Natural killer cell (primary cell): ENCODE results near the gene REC114. TPM values are rescaled to one million over a fixed set of nuclear protein-coding genes. Genes with fewer than 3 reads are reported as not detected.
A peak's percentile ranks its signal among the peaks of the same experiment; 100 is the strongest.

Source experiments
- ATAC-seq, 3 donors: fragments of 150-1000 bp in 2 of 3; fragments of 200-7000 bp in 1 of 3; cut with Tn5 transposase; 1 replicate in 1 of 3; 2 replicates in 2 of 3; pipeline ENCODE4 v1.10.0; 2021; ENCODE audit warnings: mild to moderate bottlenecking in 2 of 3, moderate library complexity in 2 of 3
- DNase-seq, 2 donors: peaks; one replicate each; pipeline versions ENCODE4 v3.0.0 to v3.0.0-alpha.2; 2013 to 2021; ENCODE audit warnings: mixed read lengths in 1 of 2
- H3K27ac ChIP-seq: one replicate; pipeline ENCODE4 v1.5.1; 2013; ENCODE audit warnings: mild to moderate bottlenecking, low read length
- H3K27me3 ChIP-seq: one replicate; pipeline ENCODE4 v1.6.1; 2013; ENCODE audit warnings: low read length; ENCODE audit not compliant: control insufficient read depth, insufficient read depth
- H3K36me3 ChIP-seq: one replicate; pipeline ENCODE4 v1.6.1; 2013; ENCODE audit warnings: low read length; ENCODE audit not compliant: control insufficient read depth, insufficient read depth
- H3K4me1 ChIP-seq: one replicate; pipeline ENCODE4 v1.6.1; 2013; ENCODE audit warnings: low read length; ENCODE audit not compliant: control insufficient read depth, insufficient read depth
- H3K4me3 ChIP-seq: one replicate; pipeline ENCODE4 v1.5.1; 2013; ENCODE audit warnings: low read length
- H3K9me3 ChIP-seq: one replicate; pipeline ENCODE4 v1.6.1; 2013; ENCODE audit warnings: low read length; ENCODE audit not compliant: control insufficient read depth, insufficient read depth
- H3K27ac Mint-ChIP-seq, 2 donors: one replicate each; pipeline ENCODE4 v1.8.0; 2022; ENCODE audit warnings: mild to moderate bottlenecking in 2 of 2, mixed read lengths in 2 of 2, moderate library complexity in 1 of 2
- H3K27me3 Mint-ChIP-seq, 2 donors: one replicate each; pipeline ENCODE4 v1.8.0; 2022; ENCODE audit warnings: low read depth in 2 of 2, mixed read lengths in 2 of 2
- H3K36me3 Mint-ChIP-seq: one replicate; pipeline ENCODE4 v1.8.0; 2022; ENCODE audit warnings: mixed read lengths
- H3K4me1 Mint-ChIP-seq, 2 donors: one replicate each; pipeline ENCODE4 v1.8.0; 2022; ENCODE audit warnings: mixed read lengths in 2 of 2
- H3K4me3 Mint-ChIP-seq: one replicate; pipeline ENCODE4 v1.8.0; 2022; ENCODE audit warnings: mild to moderate bottlenecking, moderate library complexity, mixed read lengths
- H3K9me3 Mint-ChIP-seq, 2 donors: one replicate each; pipeline ENCODE4 v1.8.0; 2022; ENCODE audit warnings: mixed read lengths in 2 of 2
- WGBS: methylation state at CpG from one replicate; pipeline ENCODE4 v1.1.7; 2013; ENCODE audit warnings: missing lambda C conversion rate; ENCODE audit not compliant: insufficient coverage; 5-methylcytosine and 5-hydroxymethylcytosine counted together
- intact Hi-C: fragments of 100-400 bp; cut with micrococcal nuclease; formaldehyde crosslinking; loops from one replicate; pipeline ENCODE4 v1.14.2; 2022
- total RNA-seq, 4 donors: library from RNA; stranded (reverse); fragments of 120-200 nt in 1 of 4; gene quantifications; one replicate each; pipeline versions ENCODE4 v1.2.3 to v1.2.4, GENCODE V29; 2013 to 2022
- TF ChIP-seq, protein P1 (sequence below): fragments of 200-600 bp; IDR thresholded peaks from one replicate; pipeline ENCODE4 v1.8.0; 2022; ENCODE audit warnings: antibody characterized with exemption

Gene REC114
- total RNA-seq, 3 donors from 2014 or later (not counting 1 experiment from before 2014, with no cell fraction given), result not detected

DNA sequence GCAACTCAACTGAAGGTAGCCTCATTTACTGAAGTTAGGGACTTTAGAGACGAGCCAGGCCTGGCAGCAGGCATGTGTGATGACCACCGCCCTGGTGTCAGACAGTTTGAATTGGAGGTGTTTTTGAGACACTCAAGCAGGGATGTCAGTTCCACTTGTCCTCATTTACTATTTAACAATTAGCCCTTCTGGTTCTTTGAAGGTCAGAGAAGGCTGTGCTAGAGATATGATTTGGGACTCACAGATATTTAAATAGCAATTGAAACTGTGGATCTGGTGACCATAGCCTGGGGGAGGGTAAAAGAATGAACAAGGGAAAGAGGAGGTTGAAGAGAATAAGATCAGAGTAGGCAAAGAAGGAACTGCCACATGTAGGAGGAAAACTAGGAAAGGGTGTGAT, 74.6 kb downstream of the REC114 start:
- Histone ChIP-seq H3K9me3 (no peaks in the 10 kb centered on the region), H3K27me3 (peaks cover 2% of the 10 kb centered on the region), H3K4me1 (peaks cover 6% of the 10 kb centered on the region), H3K36me3 (no peaks in the 10 kb centered on the region), H3K27ac (no peak overlapping the region), H3K4me3 (no peak overlapping the region)
- H3K4me3 Mint-ChIP-seq, result peak overlapping the region; percentile 32
- ATAC-seq (no peak), DNase-seq (no peak)
- intact Hi-C loops, result no loop called here
- 58% methylated on average over 1 of the region's 2 CpGs for WGBS
- H3K27ac Mint-ChIP-seq, result peak overlapping the region; percentile 2 to 70
- H3K9me3 Mint-ChIP-seq, result no peaks in the 10 kb centered on the region
- TF ChIP-seq, protein P1, sequence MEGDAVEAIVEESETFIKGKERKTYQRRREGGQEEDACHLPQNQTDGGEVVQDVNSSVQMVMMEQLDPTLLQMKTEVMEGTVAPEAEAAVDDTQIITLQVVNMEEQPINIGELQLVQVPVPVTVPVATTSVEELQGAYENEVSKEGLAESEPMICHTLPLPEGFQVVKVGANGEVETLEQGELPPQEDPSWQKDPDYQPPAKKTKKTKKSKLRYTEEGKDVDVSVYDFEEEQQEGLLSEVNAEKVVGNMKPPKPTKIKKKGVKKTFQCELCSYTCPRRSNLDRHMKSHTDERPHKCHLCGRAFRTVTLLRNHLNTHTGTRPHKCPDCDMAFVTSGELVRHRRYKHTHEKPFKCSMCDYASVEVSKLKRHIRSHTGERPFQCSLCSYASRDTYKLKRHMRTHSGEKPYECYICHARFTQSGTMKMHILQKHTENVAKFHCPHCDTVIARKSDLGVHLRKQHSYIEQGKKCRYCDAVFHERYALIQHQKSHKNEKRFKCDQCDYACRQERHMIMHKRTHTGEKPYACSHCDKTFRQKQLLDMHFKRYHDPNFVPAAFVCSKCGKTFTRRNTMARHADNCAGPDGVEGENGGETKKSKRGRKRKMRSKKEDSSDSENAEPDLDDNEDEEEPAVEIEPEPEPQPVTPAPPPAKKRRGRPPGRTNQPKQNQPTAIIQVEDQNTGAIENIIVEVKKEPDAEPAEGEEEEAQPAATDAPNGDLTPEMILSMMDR, result no peak
- H3K36me3 Mint-ChIP-seq, result no peaks in the 10 kb centered on the region
- H3K27me3 Mint-ChIP-seq, result no peaks in the 10 kb centered on the region
- peaks cover 17 to 21% of the 10 kb centered on the region in 2 donors for H3K4me1 Mint-ChIP-seq

DNA sequence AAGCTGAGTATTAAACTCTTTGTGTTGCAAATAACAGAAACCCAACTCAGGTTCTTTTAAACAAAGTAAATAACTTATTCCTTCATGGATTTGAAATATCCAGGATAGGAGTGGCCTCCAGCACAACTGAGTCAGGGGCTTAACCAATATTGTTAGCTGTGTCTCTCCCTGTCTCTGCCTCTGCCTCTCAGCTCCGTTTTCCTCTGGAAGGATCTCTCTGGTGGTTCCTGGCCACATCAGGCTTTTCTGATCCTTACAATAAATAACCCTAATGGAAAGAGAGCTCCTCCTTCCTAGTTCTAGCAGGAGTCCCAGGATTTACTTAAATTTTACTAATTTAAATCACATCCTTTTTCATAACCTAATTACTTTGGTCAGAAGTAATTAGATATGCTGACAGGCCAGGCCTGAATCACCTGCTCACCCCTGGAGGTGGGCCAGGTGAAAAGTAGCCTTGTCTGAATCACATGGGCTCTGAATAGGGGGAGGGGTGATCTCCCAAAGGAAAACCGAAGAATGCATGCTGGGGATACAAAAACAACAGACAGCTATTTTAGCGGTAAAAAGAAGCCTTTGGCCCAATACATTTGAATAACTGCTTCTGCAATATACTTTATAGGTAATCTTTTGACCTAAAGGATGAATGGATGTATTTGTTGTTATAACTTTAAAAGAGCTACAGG, 75.4 kb downstream of the REC114 start:
- TF ChIP-seq, protein P1, result no peak
- intact Hi-C loops, result no loop called here
- peaks cover 2% of the 10 kb centered on the region for H3K27me3 ChIP-seq
- Mint-ChIP-seq H3K27ac (peak overlapping the region; percentile 35 to 52), H3K4me3 (peak overlapping the region; percentile 19), H3K36me3 (no peaks in the 10 kb centered on the region), H3K9me3 (no peaks in the 10 kb centered on the region), H3K27me3 (no peaks in the 10 kb centered on the region), H3K4me1 (peaks cover 17 to 21% of the 10 kb centered on the region in 2 donors)
- no peak overlapping the region for H3K4me3 ChIP-seq
- WGBS, result 93% methylated on average over 2 of the region's 3 CpGs
- peaks cover 6% of the 10 kb centered on the region for H3K4me1 ChIP-seq
- H3K36me3 ChIP-seq, result no peaks in the 10 kb centered on the region
- no peak overlapping the region for H3K27ac ChIP-seq
- no peaks in the 10 kb centered on the region for H3K9me3 ChIP-seq
- ATAC-seq, result no peak
- no peak for DNase-seq

DNA sequence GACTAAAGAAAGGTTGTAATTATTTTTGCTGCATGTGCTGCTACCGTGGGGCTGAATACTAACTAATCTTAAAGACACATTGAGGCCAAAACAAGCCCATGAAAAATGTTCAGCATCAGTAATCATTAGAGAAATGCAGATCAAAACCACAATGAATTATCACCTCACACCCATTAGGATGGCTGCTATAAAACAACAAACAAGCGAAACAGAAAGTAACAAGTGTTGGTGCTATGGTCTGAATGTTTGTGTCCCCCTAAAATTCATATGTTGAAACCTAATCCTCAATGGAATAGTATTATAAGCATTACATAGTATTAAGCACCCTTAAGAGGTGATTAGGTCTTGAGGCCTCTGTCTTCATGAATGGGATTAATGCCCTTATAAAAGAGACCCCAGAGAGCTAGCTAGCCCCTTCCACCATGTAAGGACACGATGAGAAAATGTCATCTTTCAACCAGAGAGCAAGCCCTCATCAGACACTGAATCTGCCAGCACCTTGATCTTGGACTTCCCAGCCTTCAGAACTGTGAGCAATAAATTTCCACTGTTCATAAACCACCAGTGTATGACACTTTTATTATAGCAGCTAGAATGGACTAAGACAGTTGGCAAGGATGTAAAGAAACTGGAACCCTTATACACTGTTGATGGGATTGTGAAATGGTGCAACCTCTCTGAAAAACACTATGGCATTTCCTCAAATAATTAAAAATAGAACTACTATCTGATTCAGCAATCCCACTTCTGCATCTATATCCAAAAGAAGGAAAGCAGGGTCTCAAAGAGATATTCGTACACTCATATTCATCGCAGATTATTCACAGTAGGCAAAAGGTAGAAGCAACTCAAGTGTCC, 76.1 kb downstream of the REC114 start:
- H3K9me3 Mint-ChIP-seq, result no peaks in the 10 kb centered on the region
- Histone ChIP-seq H3K9me3 (no peaks in the 10 kb centered on the region), H3K36me3 (no peaks in the 10 kb centered on the region), H3K4me3 (no peak overlapping the region), H3K27me3 (peaks cover 2% of the 10 kb centered on the region), H3K27ac (peak overlapping the region; percentile 44), H3K4me1 (peaks cover 6% of the 10 kb centered on the region)
- WGBS, result 85% methylated on average over 4 of the region's 5 CpGs
- peaks cover 0 to 5% of the 10 kb centered on the region in 2 donors for H3K27me3 Mint-ChIP-seq
- H3K4me3 Mint-ChIP-seq, result peak overlapping the region; percentile 19
- peak overlapping the region; percentile 35 to 52 for H3K27ac Mint-ChIP-seq
- H3K36me3 Mint-ChIP-seq, result no peaks in the 10 kb centered on the region
- ATAC-seq, result peak; percentile 50 to 75 (median 64)
- intact Hi-C loops, result no loop called here
- peak in 1 of 2 donors; percentile 10 for DNase-seq
- TF ChIP-seq, protein P1, result no peak
- peaks cover 17 to 21% of the 10 kb centered on the region in 2 donors for H3K4me1 Mint-ChIP-seq
